NT2/D1 (cell line): ENCODE data around the gene MTOR.

Experiments
- SUZ12 ChIP-seq: IDR thresholded peaks from 2 replicates; pipeline ENCODE4 v1.6.1; 2011; ENCODE audit not compliant: insufficient read length, insufficient read depth; ENCODE audit errors: extremely low read depth
- ZNF274 ChIP-seq: IDR thresholded peaks from 2 replicates; pipeline ENCODE4 v1.6.1; 2011; ENCODE audit warnings: mild to moderate bottlenecking, low read depth, low read length

DNA sequence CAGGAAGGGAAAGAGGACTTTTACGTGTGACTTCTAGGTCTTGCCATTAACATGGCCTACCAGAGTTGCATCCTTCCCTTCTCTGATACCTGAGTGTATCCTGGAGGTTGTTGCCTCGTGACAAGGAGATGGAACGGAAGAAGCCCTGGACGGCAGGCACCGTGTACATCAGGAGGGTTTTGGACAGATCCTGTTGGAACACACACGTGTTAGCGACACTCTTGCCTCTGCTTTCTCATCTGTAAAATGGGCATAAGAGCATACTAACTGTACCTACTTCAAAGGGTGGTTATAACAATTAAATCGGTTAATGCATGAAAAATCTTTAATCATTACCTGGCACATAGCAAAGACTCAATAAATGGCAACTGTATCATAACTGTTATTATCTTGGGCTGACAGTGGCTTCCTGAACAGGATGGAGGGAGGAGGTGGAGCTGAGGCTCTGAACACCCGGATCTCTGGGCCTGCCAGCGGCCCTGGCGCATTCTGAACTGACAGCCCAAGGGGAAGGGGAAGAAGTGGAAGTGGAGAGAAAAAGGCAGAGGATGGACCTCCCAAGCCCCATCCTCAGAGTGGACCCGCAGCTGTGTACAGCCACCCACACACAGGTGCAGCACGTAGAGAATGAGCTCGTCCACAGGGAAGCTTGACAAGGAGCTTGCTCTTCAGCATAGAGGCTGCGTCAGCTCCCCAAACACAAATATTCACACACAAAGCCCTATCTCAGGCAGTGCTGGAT, 132.5 kb downstream of the MTOR start:
- TF ChIP-seq SUZ12 (no peak), ZNF274 (no peak)
